ENCODE results near the gene VPS51. TPM values are rescaled to one million over a fixed set of nuclear protein-coding genes. Genes with fewer than 3 reads are reported as not detected.

Gene VPS51
- total and polyA plus RNA-seq, 2 of the 13 experiments (the other 11 are each of a cell fraction or from before 2014, with no cell fraction given): 76.3 to 90.6 TPM

DNA sequence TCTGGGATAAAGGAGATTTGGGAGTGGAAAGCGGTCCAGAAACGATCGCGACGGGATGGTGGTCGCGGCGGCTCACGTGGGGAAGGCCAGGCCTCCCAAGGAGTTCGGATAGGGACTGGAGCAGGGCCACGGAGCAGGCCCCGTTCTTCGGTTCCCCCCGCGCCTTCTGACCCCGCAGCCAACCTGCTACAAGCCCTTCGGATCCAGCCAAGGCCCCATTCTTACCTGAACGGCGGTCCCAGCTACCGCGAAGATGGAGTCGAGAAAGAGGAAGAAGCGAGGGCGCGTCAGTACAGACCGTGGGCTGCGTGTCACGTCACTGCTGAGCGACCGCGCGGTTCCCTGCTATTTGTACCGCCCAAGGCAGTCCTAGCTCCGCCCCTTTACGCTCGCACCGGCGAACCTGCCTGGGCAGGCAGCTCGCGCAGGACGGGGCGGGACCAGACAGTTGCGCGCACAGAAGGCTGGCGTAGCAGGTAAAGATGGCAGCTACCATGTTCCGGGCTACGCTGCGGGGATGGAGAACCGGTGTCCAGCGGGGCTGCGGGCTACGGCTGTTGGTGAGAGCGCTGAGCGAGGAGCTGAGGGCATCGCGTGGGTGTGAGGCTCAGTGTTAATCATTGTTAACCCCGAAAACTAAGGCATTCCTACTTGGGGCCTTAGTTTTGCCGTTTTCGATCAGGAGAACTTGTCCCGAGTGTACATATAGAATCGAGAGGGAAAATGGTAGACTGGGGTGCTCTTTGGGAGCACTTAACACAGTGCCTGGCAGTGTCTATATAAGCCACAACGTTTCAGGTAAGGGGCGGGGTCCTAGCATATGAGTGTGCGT lies 26.1 kb downstream of the VPS51 start, which contains the start of the genes FAU and MRPL49 (continued):
- TF ChIP-seq, protein P1, sequence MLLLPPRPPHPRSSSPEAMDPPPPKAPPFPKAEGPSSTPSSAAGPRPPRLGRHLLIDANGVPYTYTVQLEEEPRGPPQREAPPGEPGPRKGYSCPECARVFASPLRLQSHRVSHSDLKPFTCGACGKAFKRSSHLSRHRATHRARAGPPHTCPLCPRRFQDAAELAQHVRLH (CRISPR knock-in tag; IDR thresholded peaks at IDR 0.05; ENCODE audit: borderline replicate concordance, low read depth): peak; percentile 71; the same call in 1 of the 2 replicates
- TF ChIP-seq, protein P2, sequence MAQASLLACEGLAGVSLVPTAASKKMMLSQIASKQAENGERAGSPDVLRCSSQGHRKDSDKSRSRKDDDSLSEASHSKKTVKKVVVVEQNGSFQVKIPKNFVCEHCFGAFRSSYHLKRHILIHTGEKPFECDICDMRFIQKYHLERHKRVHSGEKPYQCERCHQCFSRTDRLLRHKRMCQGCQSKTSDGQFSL (CRISPR knock-in tag; IDR thresholded peaks at IDR 0.05): no peak
- TF ChIP-seq MAF1 (CRISPR knock-in tag; IDR thresholded peaks at IDR 0.05; ENCODE audit: borderline replicate concordance) (no peak; the same call in 1 of the 2 replicates), ZNF337 (CRISPR knock-in tag; IDR thresholded peaks at IDR 0.05; ENCODE audit: borderline replicate concordance, low read depth) (no peak), ZNF326 (CRISPR knock-in tag; IDR thresholded peaks at IDR 0.05; ENCODE audit: borderline replicate concordance) (no peak), REPIN1 (CRISPR knock-in tag; IDR thresholded peaks at IDR 0.05; ENCODE audit: borderline replicate concordance, low read depth) (peak; percentile 56), KAT8 (CRISPR knock-in tag; IDR thresholded peaks at IDR 0.05) (peak; percentile 97), ZFP62 (CRISPR knock-in tag; IDR thresholded peaks at IDR 0.05) (no peak), ZBTB26 (CRISPR knock-in tag; IDR thresholded peaks at IDR 0.05; ENCODE audit: borderline replicate concordance) (peak; percentile 83; the same call in 1 of the 2 replicates), DNMT3B (CRISPR knock-in tag; conservative IDR thresholded peaks at IDR 0.05) (peak; percentile 93), ZKSCAN8 (CRISPR knock-in tag; IDR thresholded peaks at IDR 0.05; ENCODE audit: borderline replicate concordance) (no peak), NFKB2 (CRISPR knock-in tag; IDR thresholded peaks at IDR 0.05; ENCODE audit: borderline replicate concordance) (peak; percentile 60), ZNF687 (CRISPR knock-in tag; IDR thresholded peaks at IDR 0.05) (peak; percentile 87), PHF5A (CRISPR knock-in tag; IDR thresholded peaks at IDR 0.05; ENCODE audit: low read depth, unreplicated experiment) (peak; percentile 76), ZNF281 (CRISPR knock-in tag; IDR thresholded peaks at IDR 0.05; ENCODE audit: borderline replicate concordance) (no peak), ASH2L (IDR thresholded peaks at IDR 0.05; ENCODE audit: insufficient read length, low read depth, low read length) (peak; percentile 61), NFE2 (CRISPR knock-in tag; IDR thresholded peaks at IDR 0.05) (no peak)
